ENCODE results near the gene ATOH8.

The ATOH8 gene

GRCh38 chr2:85800586-85800985 is 46.8 kb downstream of the ATOH8 start:
- H3K4me3 Mint-ChIP-seq: no peak overlapping the region
- peaks cover 7% of the 10 kb centered on the region for H3K27me3 Mint-ChIP-seq
- ATAC-seq (peak; percentile 43), DNase-seq (no peak)
- peaks cover 17% of the 10 kb centered on the region for H3K4me1 Mint-ChIP-seq
- H3K27ac Mint-ChIP-seq: no peak overlapping the region
- H3K9me3 Mint-ChIP-seq: peaks cover 7 to 12% of the 10 kb centered on the region in 2 donors

DNA sequence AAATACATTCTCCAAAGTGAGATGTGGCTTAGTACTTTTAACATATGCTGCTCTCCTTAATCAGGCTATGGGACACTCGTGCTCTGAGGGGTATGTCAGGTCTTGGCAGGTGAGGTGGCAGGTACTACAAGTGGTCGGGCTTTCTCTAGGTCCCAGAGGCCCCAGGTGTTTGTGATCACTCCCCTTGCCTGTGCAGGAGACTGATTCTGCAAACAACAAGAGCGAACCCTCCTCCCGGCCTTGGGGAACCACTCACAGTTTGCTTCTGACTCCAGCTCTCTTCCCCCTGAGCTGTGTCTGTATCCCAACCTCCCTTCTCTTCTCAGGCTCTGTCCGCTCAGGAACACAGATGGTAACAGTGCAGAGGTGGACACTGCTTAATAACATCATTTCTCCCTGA is 48.1 kb downstream of the ATOH8 start:
- peaks cover 7 to 12% of the 10 kb centered on the region in 2 donors for H3K9me3 Mint-ChIP-seq
- ATAC-seq: no peak
- DNase-seq: no peak
- H3K4me3 Mint-ChIP-seq: no peak overlapping the region
- H3K27me3 Mint-ChIP-seq: peaks cover 7% of the 10 kb centered on the region
- H3K4me1 Mint-ChIP-seq: peaks cover 17% of the 10 kb centered on the region
- no peak overlapping the region for H3K27ac Mint-ChIP-seq

- H3K9me3 Mint-ChIP-seq: peaks cover 7 to 12% of the 10 kb centered on the region in 2 donors
Observed at GRCh38 chr2:85802354-85803103, 48.7 kb downstream of the ATOH8 start.

DNA sequence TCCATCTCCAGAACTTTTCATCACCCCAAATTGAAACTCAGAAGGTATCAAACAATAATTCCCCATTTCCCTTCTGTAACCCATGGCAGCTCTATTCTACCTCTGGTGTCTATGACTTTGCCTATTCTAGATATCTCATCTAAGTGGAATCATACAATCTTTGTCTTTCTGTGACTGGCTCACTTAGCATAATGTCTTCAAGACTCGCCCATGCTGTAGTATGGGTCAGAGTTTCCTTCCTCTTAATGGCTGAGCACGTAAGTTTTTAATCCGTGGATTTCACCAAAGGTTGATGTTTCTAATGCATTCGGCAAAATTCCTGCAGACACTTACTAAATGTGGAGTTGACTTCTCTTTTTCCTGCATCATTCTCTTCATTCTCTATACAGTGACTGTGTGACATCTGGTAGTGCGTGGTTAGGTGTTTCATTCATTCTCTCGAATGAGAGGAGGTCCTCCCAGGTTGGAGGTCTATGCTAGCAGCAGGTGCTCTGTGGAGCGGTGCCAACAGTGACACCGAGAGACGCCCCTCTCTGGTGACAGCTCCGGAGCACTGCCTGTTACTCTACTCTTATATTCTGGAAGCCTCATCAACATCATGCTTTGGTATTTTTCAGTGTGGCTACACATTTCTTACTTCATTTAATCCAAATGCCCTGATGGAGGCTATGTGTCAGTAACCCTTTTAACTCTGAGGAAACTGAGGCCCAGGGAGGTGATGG is 50.1 kb downstream of the ATOH8 start:
- H3K9me3 Mint-ChIP-seq: peaks cover 7 to 12% of the 10 kb centered on the region in 2 donors
- H3K27me3 Mint-ChIP-seq: peaks cover 7% of the 10 kb centered on the region
- ATAC-seq: no peak
- H3K4me3 Mint-ChIP-seq: no peak overlapping the region
- no peak overlapping the region for H3K27ac Mint-ChIP-seq
- no peak for DNase-seq
- peaks cover 17% of the 10 kb centered on the region for H3K4me1 Mint-ChIP-seq

More at GRCh38 chr2:85802354-85803103, 48.7 kb downstream of the ATOH8 start:
- no peak overlapping the region for H3K27ac Mint-ChIP-seq
- H3K27me3 Mint-ChIP-seq: peaks cover 7% of the 10 kb centered on the region
- ATAC-seq (no peak), DNase-seq (no peak)
- no peak overlapping the region for H3K4me3 Mint-ChIP-seq
- peaks cover 17% of the 10 kb centered on the region for H3K4me1 Mint-ChIP-seq

DNA sequence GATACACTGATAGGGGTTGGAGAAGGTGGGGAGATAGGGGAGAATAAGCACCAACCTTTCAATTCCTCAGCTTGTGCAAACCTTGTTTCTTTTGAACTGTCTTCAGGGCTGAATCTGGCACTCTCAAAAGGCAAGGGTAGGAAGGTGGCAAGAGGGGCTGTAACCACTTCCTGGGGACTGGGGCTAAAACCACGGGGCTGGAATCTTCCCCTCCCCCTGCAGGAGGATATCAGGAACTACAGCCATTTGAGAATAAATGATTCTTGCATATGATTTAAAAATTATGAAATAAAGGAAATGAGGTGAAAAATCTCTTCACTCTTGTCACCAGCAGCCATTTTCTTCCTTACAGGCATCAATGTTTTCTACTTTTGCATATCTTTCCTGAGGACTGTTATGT is 50.8 kb downstream of the ATOH8 start:
- Mint-ChIP-seq H3K27me3 (peaks cover 4% of the 10 kb centered on the region), H3K27ac (peak overlapping the region in 1 of 2 donors; percentile 40), H3K4me1 (peaks cover 14% of the 10 kb centered on the region), H3K4me3 (no peak overlapping the region), H3K9me3 (peaks cover 7 to 12% of the 10 kb centered on the region in 2 donors)
- peak; percentile 23 to 45 for DNase-seq
- peak; percentile 76 for ATAC-seq

GRCh38 chr2:85806358-85807118 is 52.7 kb downstream of the ATOH8 start:
- DNase-seq (no peak), ATAC-seq (no peak)
- no peak overlapping the region for H3K27ac Mint-ChIP-seq
- H3K4me3 Mint-ChIP-seq: no peak overlapping the region
- peaks cover 0 to 4% of the 10 kb centered on the region in 2 donors for H3K9me3 Mint-ChIP-seq
- peaks cover 11% of the 10 kb centered on the region for H3K4me1 Mint-ChIP-seq
- H3K27me3 Mint-ChIP-seq: no peaks in the 10 kb centered on the region

GRCh38 chr2:85807756-85808155 is 54.0 kb downstream of the ATOH8 start:
- ATAC-seq (no peak), DNase-seq (no peak)
- H3K27me3 Mint-ChIP-seq: no peaks in the 10 kb centered on the region
- peaks cover 11% of the 10 kb centered on the region for H3K4me1 Mint-ChIP-seq
- no peak overlapping the region for H3K4me3 Mint-ChIP-seq
- H3K9me3 Mint-ChIP-seq: no peaks in the 10 kb centered on the region
- H3K27ac Mint-ChIP-seq: no peak overlapping the region

DNA sequence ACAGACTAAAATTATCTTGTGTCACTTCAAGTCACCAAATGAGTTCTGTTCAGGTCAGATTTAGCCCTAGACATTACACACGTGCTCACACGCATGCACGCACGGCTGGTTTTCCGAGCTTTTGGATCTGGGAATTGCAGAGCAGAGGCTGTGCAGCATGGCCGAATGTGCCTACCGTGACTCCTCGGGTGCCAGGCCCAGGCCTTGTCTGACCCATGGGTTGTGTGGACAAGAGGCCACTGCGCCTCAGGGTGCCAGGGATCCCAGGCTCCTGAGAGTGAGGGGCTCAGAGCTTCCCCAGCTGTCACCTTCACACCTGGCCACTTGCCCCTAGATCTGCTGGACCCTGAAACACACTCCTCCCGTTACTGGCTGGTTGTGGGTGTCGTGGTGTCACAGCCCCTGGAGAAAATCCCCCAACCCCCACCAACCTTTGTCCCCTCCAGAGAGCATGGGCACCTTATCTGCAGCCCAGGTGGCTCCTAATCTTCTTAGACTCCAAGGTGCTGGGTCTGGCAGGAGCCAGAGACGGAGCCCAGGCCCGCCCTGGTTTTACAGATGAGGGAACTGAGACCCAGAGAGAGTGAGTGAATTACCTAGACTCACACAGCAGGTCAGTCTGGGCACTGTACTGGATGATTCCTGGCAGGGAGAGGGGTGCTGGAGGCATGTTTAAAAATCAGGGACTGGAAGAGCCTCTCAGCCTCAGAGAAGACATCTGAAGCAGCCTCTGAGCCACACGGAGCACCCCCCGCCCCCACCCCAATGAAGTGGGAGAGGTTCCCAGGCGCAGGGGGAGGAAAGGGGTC is 56.8 kb downstream of the ATOH8 start:
- no peaks in the 10 kb centered on the region for H3K27me3 Mint-ChIP-seq
- no peak overlapping the region for H3K4me3 Mint-ChIP-seq
- no peak overlapping the region for H3K27ac Mint-ChIP-seq
- no peak for ATAC-seq
- no peaks in the 10 kb centered on the region for H3K9me3 Mint-ChIP-seq
- H3K4me1 Mint-ChIP-seq: no peaks in the 10 kb centered on the region
- no peak for DNase-seq

GRCh38 chr2:85811180-85812093 is 57.6 kb downstream of the ATOH8 start:
- H3K4me3 Mint-ChIP-seq: no peak overlapping the region
- no peak for ATAC-seq
- H3K4me1 Mint-ChIP-seq: no peaks in the 10 kb centered on the region
- no peak for DNase-seq
- no peaks in the 10 kb centered on the region for H3K9me3 Mint-ChIP-seq
- H3K27ac Mint-ChIP-seq: no peak overlapping the region
- no peaks in the 10 kb centered on the region for H3K27me3 Mint-ChIP-seq

DNA sequence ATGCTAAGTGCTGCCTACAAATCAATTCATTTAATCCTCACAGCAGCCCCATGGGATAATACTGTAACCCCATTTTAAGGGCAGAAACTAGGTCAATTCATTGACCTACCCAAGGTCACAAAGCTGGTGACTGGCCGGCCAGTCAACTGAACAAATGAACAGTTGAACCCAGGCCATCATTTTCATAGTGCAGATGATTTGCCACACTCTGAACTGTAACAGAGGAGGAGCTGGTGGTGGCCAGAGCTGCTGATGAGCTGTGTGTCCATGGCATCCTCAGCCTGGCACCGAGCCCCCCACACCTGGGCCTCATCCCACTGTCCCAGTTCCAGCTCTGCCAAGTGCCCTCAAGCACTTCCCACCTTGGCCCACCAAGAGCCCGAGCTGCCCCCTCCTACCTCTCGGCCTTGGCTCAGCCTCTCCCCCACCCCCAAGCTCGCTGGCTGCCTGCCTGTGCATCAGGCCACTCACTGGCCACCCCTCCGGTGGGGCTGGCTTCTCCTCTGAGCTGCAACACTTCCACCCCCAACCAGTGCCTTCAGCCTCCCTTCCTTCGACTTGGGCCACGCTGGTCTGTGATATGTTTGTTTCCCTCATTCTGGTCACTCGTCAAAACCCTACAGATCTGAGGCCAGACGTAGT is 58.4 kb downstream of the ATOH8 start:
- Mint-ChIP-seq H3K4me1 (no peaks in the 10 kb centered on the region), H3K4me3 (no peak overlapping the region), H3K27me3 (no peaks in the 10 kb centered on the region), H3K9me3 (no peaks in the 10 kb centered on the region), H3K27ac (no peak overlapping the region)
- no peak for ATAC-seq
- DNase-seq: no peak

DNA sequence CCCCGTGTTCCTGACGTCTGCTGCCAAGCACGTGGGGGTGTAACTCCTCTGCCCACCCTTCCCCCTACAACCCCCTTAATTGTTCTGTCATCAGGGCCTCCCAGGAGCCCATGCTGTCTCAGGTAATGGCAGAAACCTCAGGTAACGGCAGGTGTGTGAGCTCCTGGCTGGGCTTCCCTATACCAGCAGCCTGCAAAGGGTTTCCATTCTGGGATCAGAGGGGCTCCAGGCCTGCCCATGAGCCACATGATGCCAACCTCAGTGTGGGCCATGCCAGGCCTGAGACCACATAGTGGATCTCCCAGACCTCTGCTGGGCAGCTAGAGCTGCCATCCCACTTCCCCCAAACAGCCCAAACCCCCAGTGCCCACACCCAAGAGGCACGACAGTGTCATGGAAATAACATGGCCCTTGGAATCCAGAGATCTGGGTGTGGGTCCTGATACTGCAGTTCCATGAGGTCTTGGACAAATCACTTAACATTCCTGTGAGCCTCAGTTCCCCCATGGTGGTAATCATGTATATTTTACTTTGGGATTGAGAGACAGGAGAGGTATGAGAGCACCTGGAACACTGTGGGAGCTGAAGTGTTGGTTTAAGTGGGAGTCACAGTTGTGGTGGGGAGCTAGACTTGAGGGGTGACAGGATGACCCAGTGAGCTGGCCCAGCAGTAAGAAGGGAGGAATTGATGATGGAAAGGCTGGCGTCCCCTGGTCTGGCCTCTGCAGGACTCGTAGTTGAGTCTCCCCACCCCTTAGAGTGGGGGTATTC is 59.6 kb downstream of the ATOH8 start:
- Mint-ChIP-seq H3K4me1 (no peaks in the 10 kb centered on the region), H3K27ac (peak overlapping the region in 1 of 2 donors; percentile 28), H3K9me3 (no peaks in the 10 kb centered on the region)

DNA sequence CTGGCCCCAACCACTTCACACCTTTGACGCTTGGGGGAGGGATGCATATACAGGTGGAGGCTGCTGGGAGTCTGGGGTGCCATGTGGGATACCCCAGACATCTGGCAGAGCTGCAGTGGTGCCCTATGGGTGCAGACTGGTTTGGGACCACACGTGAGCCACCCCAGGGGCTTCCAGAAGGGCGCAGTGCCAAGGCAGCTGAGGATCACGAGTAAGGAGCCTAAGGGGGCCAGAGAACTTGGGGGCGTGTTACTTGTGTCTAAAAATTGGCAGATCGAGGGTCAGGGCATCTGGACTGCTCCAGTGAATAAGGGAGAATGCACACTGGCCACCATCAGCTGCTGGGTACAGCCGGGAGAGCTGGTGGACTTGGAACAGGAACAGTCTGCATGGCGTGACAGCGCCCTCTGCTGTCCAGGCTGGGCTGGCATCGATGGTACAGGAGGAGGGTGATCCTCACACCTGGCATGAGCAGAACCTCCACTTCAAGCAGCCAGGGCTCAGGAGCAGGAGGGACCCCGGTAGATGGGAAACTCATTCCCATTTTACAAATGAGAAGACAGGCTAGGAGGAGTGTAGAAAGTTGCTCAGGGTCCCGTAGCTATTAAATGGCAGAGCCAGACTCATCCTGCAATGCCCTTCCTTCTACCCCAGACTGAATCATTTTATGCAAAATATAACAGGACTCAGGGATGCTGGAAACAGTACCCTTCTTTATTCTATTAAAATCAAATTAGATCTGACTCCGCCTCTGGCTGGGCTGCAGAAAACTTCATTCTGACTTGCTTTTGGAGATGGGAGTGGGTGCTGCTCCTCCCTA is 60.4 kb downstream of the ATOH8 start:
- no peaks in the 10 kb centered on the region for H3K27me3 Mint-ChIP-seq

More for the DNA sequence above, 59.6 kb downstream of the ATOH8 start:
- no peak for ATAC-seq
- Mint-ChIP-seq H3K4me3 (no peak overlapping the region), H3K27me3 (no peaks in the 10 kb centered on the region)
- DNase-seq: no peak

More for the DNA sequence above, 60.4 kb downstream of the ATOH8 start:
- DNase-seq (peak; percentile 82 to 83), ATAC-seq (peak; percentile 93)
- Mint-ChIP-seq H3K4me3 (no peak overlapping the region), H3K27ac (no peak overlapping the region), H3K4me1 (no peaks in the 10 kb centered on the region), H3K9me3 (no peaks in the 10 kb centered on the region)

Measured in stimulated activated naive CD8-positive, alpha-beta T cell treated with anti-CD3 and anti-CD28 coated beads, Interleukin-15, amount 100 ng/mL, for 72 hours (primary cell).